HFFc6 (cell line): Measurements from ENCODE around the gene PLCXD1. TPM values are rescaled to one million over a fixed set of nuclear protein-coding genes. Genes with fewer than 3 reads are reported as not detected.
"Not testable (repeated sequence)": the region's sequence is repeated elsewhere in the genome, so short reads cannot be mapped to it uniquely, and the experiment has no call there.

Source experiments
- DNase-seq: peaks from one replicate; pipeline ENCODE4 v3.0.0-alpha.2; 2018
- H3K27ac Mint-ChIP-seq: 2 replicates; pipeline ENCODE4 v1.8.0; 2020; ENCODE audit warnings: mild to moderate bottlenecking, mixed read lengths
- H3K27me3 Mint-ChIP-seq: 2 replicates; pipeline ENCODE4 v1.8.0; 2021; ENCODE audit warnings: mild to moderate bottlenecking, moderate library complexity, mixed read lengths; ENCODE audit not compliant: insufficient read depth
- H3K36me3 Mint-ChIP-seq: 2 replicates; pipeline ENCODE4 v1.8.0; 2021; ENCODE audit warnings: low read depth, mixed read lengths
- H3K4me1 Mint-ChIP-seq: 2 replicates; pipeline ENCODE4 v1.8.0; 2020; ENCODE audit warnings: low read depth, mixed read lengths
- H3K4me3 Mint-ChIP-seq: 2 replicates; pipeline ENCODE4 v1.8.0; 2020; ENCODE audit warnings: mild to moderate bottlenecking, moderate library complexity, mixed read lengths
- H3K9me3 Mint-ChIP-seq: 2 replicates; pipeline ENCODE4 v1.8.0; 2020; ENCODE audit warnings: mild to moderate bottlenecking, mixed read lengths
- total RNA-seq, 6 experiments: library from RNA; stranded (reverse); fragmentation: NEBNext Ultra II Directional; extraction: Animal tissue kit (Norgen Biotek cat#: 25700); gene quantifications; 2 replicates in 1 of 6; 3 replicates in 5 of 6; pipeline ENCODE4 v1.2.3, GENCODE V29; 2021
- TF ChIP-seq, protein P1 (sequence below): fragments of 200-600 bp; sonication (generic); IDR thresholded peaks from 2 replicates; pipeline ENCODE4 v1.5.0; 2021; ENCODE audit warnings: antibody characterized with exemption, mild to moderate bottlenecking

The PLCXD1 gene
- total RNA-seq, 6 experiments from 2014 or later: 23.4 to 30.6 (median 25.0) TPM

DNA sequence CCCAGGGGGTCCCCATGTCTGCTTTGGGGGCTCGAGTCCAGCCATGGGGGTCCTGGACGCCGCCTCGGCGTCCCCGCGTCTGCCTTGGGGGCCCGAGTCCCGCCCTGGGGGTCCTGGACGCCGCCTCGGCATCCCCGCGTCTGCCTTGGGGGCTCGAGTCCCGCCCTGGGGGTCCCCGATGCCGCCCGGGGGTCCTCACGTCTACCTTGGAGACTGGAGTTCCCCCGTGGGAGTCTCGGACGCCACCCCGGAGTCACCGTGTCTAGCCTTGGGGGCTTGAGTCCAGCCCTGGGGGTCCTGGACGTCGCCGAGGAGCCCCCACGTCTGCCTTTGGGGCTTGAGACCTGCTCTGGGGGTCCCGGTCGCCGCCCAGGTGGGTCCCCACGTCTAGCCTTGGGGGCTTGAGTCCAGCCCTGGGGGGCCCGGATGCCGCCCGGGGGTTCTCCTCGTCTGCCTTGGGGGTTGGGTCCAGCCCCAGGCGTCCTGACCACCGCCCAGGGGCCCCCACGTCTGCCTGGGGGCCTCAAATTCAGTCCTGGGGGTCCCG is 38.5 kb downstream of the PLCXD1 start:
- peaks cover 10% of the 10 kb centered on the region for H3K36me3 Mint-ChIP-seq
- TF ChIP-seq, protein P1, sequence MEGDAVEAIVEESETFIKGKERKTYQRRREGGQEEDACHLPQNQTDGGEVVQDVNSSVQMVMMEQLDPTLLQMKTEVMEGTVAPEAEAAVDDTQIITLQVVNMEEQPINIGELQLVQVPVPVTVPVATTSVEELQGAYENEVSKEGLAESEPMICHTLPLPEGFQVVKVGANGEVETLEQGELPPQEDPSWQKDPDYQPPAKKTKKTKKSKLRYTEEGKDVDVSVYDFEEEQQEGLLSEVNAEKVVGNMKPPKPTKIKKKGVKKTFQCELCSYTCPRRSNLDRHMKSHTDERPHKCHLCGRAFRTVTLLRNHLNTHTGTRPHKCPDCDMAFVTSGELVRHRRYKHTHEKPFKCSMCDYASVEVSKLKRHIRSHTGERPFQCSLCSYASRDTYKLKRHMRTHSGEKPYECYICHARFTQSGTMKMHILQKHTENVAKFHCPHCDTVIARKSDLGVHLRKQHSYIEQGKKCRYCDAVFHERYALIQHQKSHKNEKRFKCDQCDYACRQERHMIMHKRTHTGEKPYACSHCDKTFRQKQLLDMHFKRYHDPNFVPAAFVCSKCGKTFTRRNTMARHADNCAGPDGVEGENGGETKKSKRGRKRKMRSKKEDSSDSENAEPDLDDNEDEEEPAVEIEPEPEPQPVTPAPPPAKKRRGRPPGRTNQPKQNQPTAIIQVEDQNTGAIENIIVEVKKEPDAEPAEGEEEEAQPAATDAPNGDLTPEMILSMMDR: no peak
- H3K27me3 Mint-ChIP-seq: peaks cover 7% of the 10 kb centered on the region
- no peak for DNase-seq
- H3K27ac Mint-ChIP-seq: peak overlapping the region; percentile 69
- no peaks in the 10 kb centered on the region for H3K4me1 Mint-ChIP-seq
- peaks cover 12% of the 10 kb centered on the region for H3K9me3 Mint-ChIP-seq
- peak overlapping the region; percentile 88 for H3K4me3 Mint-ChIP-seq

DNA sequence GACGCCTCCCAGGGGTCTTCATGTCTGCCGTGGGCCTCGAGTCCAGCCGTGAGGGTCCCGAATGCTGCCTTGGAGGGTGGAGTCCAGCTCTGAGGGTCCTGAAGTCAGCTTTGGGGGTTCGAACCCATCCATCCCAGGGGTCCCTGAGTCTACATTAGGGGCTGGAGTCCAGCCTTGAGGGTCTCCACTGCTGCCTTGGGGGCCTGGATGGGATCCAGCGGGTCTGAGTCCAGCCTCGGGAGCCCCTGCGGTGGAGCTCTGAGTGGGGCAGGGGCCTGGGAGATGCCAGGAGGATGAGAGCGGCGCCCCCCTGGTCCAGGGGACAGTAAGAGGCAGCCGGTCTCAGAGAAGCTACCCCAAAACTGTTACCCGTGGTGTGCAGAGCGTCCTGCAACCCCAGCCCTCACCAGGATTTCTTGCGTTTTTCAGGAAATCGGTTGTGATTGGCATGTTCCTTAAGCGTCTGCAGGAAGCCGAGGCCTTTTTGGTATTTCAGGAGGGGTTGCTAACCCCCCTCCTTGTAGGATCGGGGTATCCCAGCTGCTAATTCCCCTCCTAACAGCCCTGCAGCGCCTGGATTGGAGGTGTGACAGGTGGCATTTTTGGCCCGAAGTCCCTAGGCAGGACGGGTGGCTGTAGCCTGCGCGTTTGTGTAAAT is 39.1 kb downstream of the PLCXD1 start:
- H3K4me3 Mint-ChIP-seq: peak overlapping the region; percentile 88
- peaks cover 10% of the 10 kb centered on the region for H3K36me3 Mint-ChIP-seq
- DNase-seq: no peak
- no peaks in the 10 kb centered on the region for H3K4me1 Mint-ChIP-seq
- H3K9me3 Mint-ChIP-seq: peaks cover 12% of the 10 kb centered on the region
- H3K27me3 Mint-ChIP-seq: peaks cover 7% of the 10 kb centered on the region
- H3K27ac Mint-ChIP-seq: peak overlapping the region; percentile 69
- TF ChIP-seq, protein P1: no peak

DNA sequence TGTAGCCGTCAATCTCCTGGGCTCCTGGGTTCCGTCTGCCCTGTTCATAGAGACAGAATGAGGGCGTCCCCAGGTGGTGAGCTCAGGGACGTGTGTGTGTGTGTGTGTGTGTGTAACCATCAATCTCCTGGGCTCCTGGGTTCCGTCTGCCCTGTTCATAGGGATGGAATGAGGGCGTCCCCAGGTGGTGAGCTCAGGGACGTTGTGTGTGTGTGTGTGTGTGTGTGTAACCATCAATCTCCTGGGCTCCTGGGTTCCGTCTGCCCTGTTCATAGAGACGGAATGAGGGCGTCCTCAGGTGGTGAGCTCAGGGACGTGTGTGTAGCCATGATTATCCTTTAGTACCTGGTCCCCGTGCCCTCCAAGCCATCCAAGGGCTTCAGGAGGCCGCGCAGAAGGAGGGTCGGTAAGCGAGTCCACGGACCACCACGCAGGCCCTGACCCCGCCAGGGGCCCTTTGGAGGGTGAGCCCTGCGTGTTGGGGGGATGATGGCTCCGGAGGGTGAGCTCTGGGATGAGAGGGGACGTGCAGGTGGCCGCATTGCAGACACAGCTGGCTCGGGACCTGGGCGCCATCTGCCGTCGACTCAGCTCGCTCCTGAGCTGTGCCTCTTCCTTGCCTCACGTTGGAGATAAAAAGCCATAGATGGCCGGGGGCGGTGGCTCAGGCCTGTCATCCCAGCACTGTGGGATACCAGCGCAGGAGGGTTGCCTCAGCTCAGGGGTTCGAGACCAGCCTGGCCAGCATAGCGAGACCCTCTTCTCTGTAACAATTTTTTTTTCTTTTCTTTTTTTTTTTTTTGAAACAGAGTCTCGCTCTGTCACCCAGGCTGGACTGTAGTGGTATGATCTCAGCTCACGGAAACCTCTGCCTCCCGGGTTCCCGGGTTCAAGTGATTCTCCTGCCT is 42.8 kb downstream of the PLCXD1 start:
- peaks cover 6% of the 10 kb centered on the region for H3K9me3 Mint-ChIP-seq
- H3K4me3 Mint-ChIP-seq: no peak overlapping the region
- H3K36me3 Mint-ChIP-seq: peaks cover 5% of the 10 kb centered on the region
- H3K4me1 Mint-ChIP-seq: no peaks in the 10 kb centered on the region
- no peak overlapping the region for H3K27ac Mint-ChIP-seq
- TF ChIP-seq, protein P1: no peak
- H3K27me3 Mint-ChIP-seq: 0 out of 2 replicates have a peak, but pooled peaks cover 2% of the 10 kb centered on the region
- peak; percentile 44 for DNase-seq

DNA sequence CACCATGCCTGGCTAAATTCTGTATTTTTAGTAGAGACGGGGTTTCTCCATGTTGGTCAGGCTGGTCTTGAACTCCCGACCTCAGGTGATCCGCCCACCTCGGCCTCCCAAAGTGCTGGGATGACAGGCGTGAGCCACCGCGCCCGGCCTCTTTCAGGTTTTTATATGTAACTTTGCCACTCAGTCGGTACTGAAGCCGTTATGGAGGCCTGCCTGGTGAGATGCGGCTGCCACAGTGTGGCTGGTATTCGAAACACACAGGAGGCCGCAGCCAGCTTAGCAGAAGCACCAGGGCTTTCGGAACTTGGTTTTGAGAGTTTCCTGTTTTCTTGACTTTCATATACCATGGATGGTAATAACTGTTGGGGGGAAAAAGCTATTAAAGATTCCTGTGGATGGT is 43.5 kb downstream of the PLCXD1 start:
- DNase-seq, H3K4me3 Mint-ChIP-seq, H3K4me1 Mint-ChIP-seq: not testable (repeated sequence)

DNA sequence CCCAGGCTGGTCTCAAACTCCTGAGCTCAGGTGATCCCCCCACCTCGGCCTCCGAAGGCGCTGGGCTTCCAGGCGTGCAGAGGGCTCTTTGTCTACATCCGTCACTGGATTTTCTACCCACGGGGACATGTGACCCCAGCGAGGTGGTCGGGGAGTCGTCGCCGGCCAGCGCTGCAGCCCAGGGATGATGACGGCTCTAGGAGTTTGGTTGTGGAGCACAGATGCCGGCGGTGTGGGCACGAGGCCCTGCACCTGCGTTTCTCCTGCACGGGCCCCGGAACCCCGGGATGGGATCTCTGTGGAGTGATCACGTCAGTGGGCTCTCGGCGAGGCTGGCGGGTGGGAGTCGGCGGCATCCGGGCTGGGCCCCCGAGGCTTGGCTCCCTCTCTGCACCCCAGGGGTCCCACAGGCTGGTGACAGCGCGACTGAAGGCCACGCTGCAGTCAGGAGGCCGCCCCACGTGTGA is 46.5 kb downstream of the PLCXD1 start:
- H3K27ac Mint-ChIP-seq: no peak overlapping the region
- H3K4me3 Mint-ChIP-seq: no peak overlapping the region
- H3K4me1 Mint-ChIP-seq: no peaks in the 10 kb centered on the region
- H3K9me3 Mint-ChIP-seq: peaks cover 6% of the 10 kb centered on the region
- DNase-seq: no peak
- H3K27me3 Mint-ChIP-seq: 0 out of 2 replicates have a peak, but pooled peaks cover 4% of the 10 kb centered on the region
- H3K36me3 Mint-ChIP-seq: peaks cover 5% of the 10 kb centered on the region
- TF ChIP-seq, protein P1: no peak

More for the DNA sequence above, 43.5 kb downstream of the PLCXD1 start:
- H3K27ac Mint-ChIP-seq, H3K36me3 Mint-ChIP-seq, H3K27me3 Mint-ChIP-seq, H3K9me3 Mint-ChIP-seq: not testable (repeated sequence)
